KMS-11 (cell line): ENCODE data around the gene EEF1AKMT1.

Source experiments
- H2AFZ ChIP-seq: fragments of 200-600 bp; sonication (generic); 2 replicates; pipeline ENCODE4 v1.6.1; 2016; ENCODE audit warnings: antibody characterized with exemption, mixed run types, low read depth
- H3K27ac ChIP-seq: fragments of 200-600 bp; sonication (generic); 2 replicates; pipeline ENCODE4 v1.6.1; 2016; ENCODE audit warnings: mild to moderate bottlenecking, mixed run types
- H3K27me3 ChIP-seq: fragments of 200-600 bp; sonication (generic); 2 replicates; pipeline ENCODE4 v1.6.1; 2017; ENCODE audit warnings: mild to moderate bottlenecking, low read depth, mixed run types, moderate library complexity; ENCODE audit not compliant: insufficient read depth
- H3K36me3 ChIP-seq: fragments of 200-600 bp; sonication (generic); 2 replicates; pipeline ENCODE4 v1.6.1; 2017; ENCODE audit warnings: mild to moderate bottlenecking, mixed run types; ENCODE audit not compliant: insufficient read depth
- H3K4me1 ChIP-seq: fragments of 200-600 bp; sonication (generic); 2 replicates; pipeline ENCODE4 v1.6.1; 2016; ENCODE audit warnings: mild to moderate bottlenecking, low read depth, mixed run types; ENCODE audit not compliant: poor library complexity, severe bottlenecking
- H3K4me2 ChIP-seq: fragments of 200-600 bp; sonication (generic); 2 replicates; pipeline ENCODE4 v1.7.0; 2016; ENCODE audit warnings: mild to moderate bottlenecking, mixed run types
- H3K4me3 ChIP-seq: fragments of 200-600 bp; sonication (generic); IDR thresholded peaks from 2 replicates; pipeline ENCODE4 v1.6.1; 2017; ENCODE audit warnings: low read depth, low read length, mixed read lengths; ENCODE audit not compliant: insufficient read depth
- H3K79me2 ChIP-seq: fragments of 200-600 bp; sonication (generic); 2 replicates; pipeline ENCODE4 v1.6.1; 2016; ENCODE audit warnings: low read depth, mixed run types; ENCODE audit not compliant: insufficient read depth
- H3K9ac ChIP-seq: fragments of 200-600 bp; sonication (generic); 2 replicates; pipeline ENCODE4 v1.6.1; 2016; ENCODE audit warnings: mild to moderate bottlenecking, mixed run types
- H4K20me1 ChIP-seq: fragments of 200-600 bp; sonication (generic); 2 replicates; pipeline ENCODE4 v1.6.1; 2016; ENCODE audit warnings: mild to moderate bottlenecking, mixed run types; ENCODE audit not compliant: insufficient read depth
- TF ChIP-seq, protein P1 (sequence below): fragments of 200-600 bp; sonication (generic); conservative IDR thresholded peaks from 2 replicates; pipeline ENCODE4 v1.6.1; 2017; ENCODE audit warnings: low read depth, mild to moderate bottlenecking, antibody characterized with exemption, low read length, moderate library complexity, mixed read lengths

The EEF1AKMT1 gene

DNA sequence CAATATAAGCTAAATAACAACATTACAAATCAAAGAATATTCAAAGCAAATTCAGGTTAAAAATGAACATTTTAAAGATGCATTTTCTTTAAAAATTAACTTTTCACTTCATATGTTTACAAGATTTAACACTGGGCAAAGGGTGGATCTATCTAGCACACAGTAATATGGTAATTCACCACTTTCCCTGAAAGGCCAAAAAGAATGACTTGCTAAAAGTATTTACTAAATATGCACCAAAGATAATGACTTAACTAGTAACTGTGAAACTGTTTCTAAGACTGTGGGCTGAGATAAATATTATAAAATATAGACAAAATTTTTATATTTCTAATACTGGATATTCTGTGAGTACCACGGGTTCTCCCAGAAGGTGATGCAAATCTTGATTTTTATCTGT lies 4.5 kb upstream of the EEF1AKMT1 start:
- Histone ChIP-seq H4K20me1 (no peaks in the 10 kb centered on the region), H3K4me1 (peaks cover 30% of the 10 kb centered on the region), H3K9ac (no peak overlapping the region), H3K79me2 (no peaks in the 10 kb centered on the region), H3K36me3 (no peaks in the 10 kb centered on the region), H3K27ac (no peak overlapping the region), H2AFZ (no peak overlapping the region), H3K4me3 (no peak overlapping the region), H3K27me3 (no peaks in the 10 kb centered on the region), H3K4me2 (no peak overlapping the region)
- TF ChIP-seq, protein P1, sequence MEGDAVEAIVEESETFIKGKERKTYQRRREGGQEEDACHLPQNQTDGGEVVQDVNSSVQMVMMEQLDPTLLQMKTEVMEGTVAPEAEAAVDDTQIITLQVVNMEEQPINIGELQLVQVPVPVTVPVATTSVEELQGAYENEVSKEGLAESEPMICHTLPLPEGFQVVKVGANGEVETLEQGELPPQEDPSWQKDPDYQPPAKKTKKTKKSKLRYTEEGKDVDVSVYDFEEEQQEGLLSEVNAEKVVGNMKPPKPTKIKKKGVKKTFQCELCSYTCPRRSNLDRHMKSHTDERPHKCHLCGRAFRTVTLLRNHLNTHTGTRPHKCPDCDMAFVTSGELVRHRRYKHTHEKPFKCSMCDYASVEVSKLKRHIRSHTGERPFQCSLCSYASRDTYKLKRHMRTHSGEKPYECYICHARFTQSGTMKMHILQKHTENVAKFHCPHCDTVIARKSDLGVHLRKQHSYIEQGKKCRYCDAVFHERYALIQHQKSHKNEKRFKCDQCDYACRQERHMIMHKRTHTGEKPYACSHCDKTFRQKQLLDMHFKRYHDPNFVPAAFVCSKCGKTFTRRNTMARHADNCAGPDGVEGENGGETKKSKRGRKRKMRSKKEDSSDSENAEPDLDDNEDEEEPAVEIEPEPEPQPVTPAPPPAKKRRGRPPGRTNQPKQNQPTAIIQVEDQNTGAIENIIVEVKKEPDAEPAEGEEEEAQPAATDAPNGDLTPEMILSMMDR: no peak

DNA sequence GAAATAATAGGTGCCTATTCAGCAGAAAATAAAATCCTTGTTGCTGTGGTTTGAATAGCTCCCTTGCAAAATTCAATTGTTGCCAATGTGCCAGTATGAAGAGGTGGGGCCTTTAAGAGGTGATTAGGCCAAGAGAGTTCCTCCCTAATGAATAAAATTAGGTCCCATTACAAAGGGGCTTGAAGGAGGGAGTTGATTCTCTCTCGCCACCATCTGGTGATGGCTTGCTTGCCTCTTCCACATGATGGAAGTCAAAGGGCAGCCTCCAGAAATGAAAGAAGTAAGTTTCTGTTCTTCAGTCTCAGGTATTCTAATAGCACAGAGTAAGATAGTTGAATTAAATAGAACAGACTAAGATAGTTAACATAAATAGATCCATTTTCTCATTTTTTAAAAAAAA lies 3.0 kb upstream of the EEF1AKMT1 start:
- Histone ChIP-seq H2AFZ (no peak overlapping the region), H3K4me1 (peaks cover 19% of the 10 kb centered on the region), H3K4me2 (no peak overlapping the region), H3K27me3 (no peaks in the 10 kb centered on the region), H4K20me1 (no peaks in the 10 kb centered on the region), H3K27ac (no peak overlapping the region), H3K9ac (no peak overlapping the region), H3K79me2 (no peaks in the 10 kb centered on the region; the same call in 1 of the 2 replicates), H3K4me3 (no peak overlapping the region), H3K36me3 (no peaks in the 10 kb centered on the region)
- TF ChIP-seq, protein P1: no peak

GRCh38 chr13:20775961-20776360 lies 2.2 kb upstream of the EEF1AKMT1 start:
- no peaks in the 10 kb centered on the region for H3K36me3 ChIP-seq
- no peak overlapping the region for H3K9ac ChIP-seq
- H3K4me3 ChIP-seq: no peak overlapping the region
- H3K4me1 ChIP-seq: peaks cover 11% of the 10 kb centered on the region
- H2AFZ ChIP-seq: no peak overlapping the region
- TF ChIP-seq, protein P1: no peak
- no peak overlapping the region for H3K27ac ChIP-seq
- no peaks in the 10 kb centered on the region for H3K27me3 ChIP-seq
- no peak overlapping the region for H3K4me2 ChIP-seq
- no peaks in the 10 kb centered on the region for H4K20me1 ChIP-seq
- H3K79me2 ChIP-seq: no peaks in the 10 kb centered on the region; the same call in 1 of the 2 replicates

GRCh38 chr13:20774746-20775145 lies 985 bp upstream of the EEF1AKMT1 start:
- Histone ChIP-seq H3K4me2 (no peak overlapping the region), H3K27me3 (no peaks in the 10 kb centered on the region), H3K9ac (no peak overlapping the region), H4K20me1 (no peaks in the 10 kb centered on the region), H2AFZ (no peak overlapping the region), H3K36me3 (no peaks in the 10 kb centered on the region), H3K27ac (no peak overlapping the region), H3K4me1 (peaks cover 5% of the 10 kb centered on the region), H3K4me3 (no peak overlapping the region), H3K79me2 (no peaks in the 10 kb centered on the region; the same call in 1 of the 2 replicates)
- TF ChIP-seq, protein P1: no peak
